Kasumi-1 (cell line): ENCODE measurements around the gene LGR6.

Source experiments
- DNase-seq, 2 experiments: peaks; one replicate each; lab custom pipeline; 2025; lab: John Stamatoyannopoulos, UW

The LGR6 gene

GRCh38 chr1:202199040-202199889, 5.7 kb downstream of the LGR6 start:
- no peak for DNase-seq

DNA sequence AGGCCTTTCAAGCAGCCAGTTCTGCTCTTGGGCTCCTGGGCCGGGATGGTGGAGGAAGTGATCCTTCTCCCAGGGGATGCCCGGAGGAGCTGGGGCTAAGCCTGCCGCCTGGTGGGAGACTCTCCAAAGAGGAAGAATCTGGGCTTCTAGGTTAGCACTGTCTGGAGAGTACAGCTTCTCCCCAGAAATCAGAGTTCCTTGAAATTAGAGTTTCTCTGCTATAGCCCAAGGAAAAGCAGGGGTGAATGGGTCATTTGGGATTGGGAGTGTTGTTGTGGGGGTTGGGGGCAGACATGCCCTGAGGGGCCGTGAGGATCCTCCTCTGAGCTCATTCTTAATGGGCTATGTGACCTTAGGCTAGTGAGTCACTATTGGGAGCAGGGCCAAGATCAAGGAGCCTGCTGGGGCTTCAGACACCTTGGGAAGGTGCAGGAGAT, 6.5 kb downstream of the LGR6 start:
- DNase-seq = no peak

- DNase-seq = no peak
Measured at GRCh38 chr1:202200669-202201068, 7.1 kb downstream of the LGR6 start.

GRCh38 chr1:202201266-202201665, 7.7 kb downstream of the LGR6 start:
- DNase-seq = no peak

DNA sequence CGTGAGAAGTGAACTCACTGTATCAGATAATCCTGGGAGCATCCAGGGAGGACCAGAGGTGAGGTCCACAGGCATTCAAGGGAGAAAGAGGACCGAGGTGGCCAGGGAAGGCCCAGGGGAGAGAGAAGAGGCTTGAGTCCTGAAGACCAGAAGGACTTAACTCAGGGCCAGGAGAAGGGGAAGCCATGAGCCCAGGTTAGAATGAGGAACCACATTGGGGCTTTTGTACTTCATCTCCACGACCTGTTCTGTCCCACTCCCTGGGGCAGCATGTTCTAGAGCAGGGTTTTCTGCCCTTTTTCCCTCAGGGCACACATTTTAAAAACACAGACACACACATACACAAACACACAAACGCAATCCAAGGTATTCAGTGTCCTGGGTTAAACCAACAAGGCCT, 8.4 kb downstream of the LGR6 start:
- no peak for DNase-seq

- no peak for DNase-seq
Measured at GRCh38 chr1:202202500-202203168, 9.0 kb downstream of the LGR6 start.

DNA sequence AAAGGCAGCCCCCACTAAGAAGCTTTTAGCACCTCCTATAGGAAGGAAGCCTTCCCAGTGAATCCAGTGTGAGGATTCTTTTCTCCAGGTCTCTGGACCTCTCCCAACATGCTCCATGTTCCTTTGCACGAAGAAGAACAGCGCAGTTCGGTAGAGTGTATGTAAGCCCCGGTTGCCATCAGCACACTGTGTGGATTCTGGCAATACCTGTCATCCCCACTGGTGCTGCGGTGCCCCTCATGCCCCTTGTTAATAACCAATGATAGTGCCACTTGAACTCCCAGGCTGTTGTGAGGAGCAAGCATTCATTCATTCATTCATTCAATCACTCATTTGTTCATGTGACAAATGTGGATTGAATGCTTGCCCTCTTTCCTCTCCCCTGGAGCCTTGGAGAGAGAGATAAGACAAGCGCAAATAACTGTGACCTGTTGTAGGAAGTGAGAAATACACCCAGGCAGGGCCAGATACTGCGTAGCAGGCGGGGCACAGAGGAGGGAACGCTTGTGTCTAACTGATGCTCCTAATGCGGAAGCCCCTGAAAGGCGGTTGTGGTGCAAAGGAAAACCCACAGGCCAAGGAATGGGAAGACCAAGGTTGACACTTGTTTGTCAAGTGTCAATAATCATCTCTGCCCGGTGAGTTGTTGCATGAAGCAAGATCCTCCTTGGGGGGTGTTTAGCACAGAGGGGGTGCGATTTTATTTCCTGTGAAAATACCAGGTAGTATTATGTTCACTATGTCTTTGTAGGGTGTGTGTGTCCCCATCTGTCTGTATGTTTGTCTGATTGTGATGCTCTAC, 9.8 kb downstream of the LGR6 start:
- no peak for DNase-seq

DNA sequence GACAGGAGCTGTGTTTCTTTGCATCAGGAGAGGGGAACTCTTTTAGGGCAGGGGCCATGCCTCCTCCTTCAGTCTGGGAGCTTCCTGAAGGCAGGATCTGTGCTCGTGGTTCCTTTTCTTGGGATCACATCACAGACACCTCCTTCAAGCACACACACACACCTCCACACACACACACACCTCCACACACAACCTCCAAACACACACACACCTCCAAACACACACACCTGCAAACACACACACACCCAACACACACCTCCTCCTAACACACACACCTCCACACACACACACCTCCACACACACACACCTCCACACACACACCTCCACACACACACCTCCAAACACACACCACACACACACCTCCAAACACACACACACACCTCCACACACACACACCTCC, 10.5 kb downstream of the LGR6 start:
- no peak for DNase-seq

GRCh38 chr1:202205523-202206190, 12.1 kb downstream of the LGR6 start:
- no peak for DNase-seq

- peak in 1 of 2 experiments; percentile 23 for DNase-seq
Measured at GRCh38 chr1:202207292-202207691, 13.7 kb downstream of the LGR6 start.

- DNase-seq = no peak
Measured at GRCh38 chr1:202208351-202208857, 14.8 kb downstream of the LGR6 start.

- DNase-seq = no peak
Measured at GRCh38 chr1:202210385-202210784, 16.8 kb downstream of the LGR6 start.

GRCh38 chr1:202210969-202211368, 17.4 kb downstream of the LGR6 start:
- no peak for DNase-seq

- no peak for DNase-seq
Measured at GRCh38 chr1:202212787-202213186, 19.2 kb downstream of the LGR6 start.

DNA sequence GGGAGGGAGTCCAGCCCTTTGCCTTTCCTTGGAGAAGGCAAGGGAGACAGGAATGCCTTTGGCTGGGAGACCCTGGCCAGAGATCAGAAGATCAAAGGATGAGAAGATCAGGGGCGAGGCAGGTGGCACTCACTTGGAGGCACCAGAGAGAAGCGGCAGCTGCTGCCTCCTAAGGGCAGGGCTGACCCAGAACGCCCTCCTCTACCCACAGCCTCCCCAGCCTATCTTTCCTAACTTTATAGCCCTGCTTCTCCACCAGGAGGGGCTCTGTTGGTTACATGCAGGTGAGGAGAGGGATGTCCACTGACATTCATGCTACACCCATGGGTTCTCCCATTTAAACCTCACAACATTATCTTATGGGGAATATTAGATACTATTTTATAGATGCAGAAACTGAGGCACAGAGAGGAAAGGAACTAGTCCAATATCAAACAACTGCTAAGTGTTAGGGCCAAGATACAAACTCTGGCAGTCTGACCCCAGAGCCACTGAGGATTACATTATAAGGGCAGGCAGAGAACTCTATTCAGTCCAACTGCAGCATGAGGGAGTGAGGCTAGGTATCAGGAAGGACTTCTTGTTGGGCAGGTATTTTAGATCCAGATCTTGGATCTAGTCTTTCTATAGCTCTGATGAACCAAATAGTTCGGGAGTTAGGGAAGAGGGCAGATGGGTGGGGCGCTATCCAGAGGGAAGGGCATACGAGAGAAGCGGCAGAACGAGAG, 19.9 kb downstream of the LGR6 start:
- no peak for DNase-seq

- no peak for DNase-seq
Measured at GRCh38 chr1:202214089-202214843, 20.7 kb downstream of the LGR6 start.

- DNase-seq = no peak
Measured at GRCh38 chr1:202215472-202216130, 22.0 kb downstream of the LGR6 start.

GRCh38 chr1:202216691-202217090, 23.1 kb downstream of the LGR6 start:
- no peak for DNase-seq

- DNase-seq = no peak
Measured at GRCh38 chr1:202217516-202217915, 23.9 kb downstream of the LGR6 start.

GRCh38 chr1:202217951-202218350, 24.4 kb downstream of the LGR6 start:
- no peak for DNase-seq
